ENCODE measurements around the gene OSGIN1.

DNA sequence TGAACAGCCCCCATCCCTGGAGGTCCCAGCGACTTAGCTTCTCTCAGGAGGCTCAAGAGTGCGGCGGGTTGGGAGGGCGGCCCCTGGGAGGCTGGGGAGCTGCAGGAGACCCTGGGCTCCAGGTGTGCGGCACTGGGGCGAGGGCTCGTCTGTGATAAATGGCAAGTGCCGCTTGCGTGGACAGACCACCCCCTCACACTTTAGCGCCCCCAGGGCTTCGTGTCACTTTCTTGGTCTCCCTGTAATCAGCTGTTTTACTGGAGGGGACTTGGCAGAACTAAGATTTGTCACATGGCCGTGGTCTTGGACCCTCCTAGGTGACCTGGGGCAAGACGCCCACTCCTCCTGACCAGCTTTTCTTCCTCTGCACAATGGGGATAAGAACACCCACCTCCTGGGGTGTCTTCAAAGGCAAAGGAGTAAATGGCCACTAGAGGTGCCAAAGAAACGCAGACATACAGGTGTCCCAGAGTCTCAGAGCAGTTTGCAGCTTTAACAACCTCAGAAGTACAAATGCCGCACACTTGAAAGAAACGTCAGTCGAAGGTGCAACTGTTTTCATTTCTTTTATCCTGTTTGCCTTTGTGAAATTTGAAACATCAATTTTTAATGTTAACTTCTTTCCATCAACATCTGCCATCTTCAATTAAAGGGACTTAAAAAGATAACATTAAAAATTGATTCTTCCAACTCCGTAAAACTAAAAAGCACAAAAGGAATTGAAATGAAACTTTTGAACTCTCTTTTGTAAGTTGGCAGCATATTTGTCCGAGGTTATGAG lies 946 bp downstream of the OSGIN1 start:
- TF ChIP-seq, protein P1, sequence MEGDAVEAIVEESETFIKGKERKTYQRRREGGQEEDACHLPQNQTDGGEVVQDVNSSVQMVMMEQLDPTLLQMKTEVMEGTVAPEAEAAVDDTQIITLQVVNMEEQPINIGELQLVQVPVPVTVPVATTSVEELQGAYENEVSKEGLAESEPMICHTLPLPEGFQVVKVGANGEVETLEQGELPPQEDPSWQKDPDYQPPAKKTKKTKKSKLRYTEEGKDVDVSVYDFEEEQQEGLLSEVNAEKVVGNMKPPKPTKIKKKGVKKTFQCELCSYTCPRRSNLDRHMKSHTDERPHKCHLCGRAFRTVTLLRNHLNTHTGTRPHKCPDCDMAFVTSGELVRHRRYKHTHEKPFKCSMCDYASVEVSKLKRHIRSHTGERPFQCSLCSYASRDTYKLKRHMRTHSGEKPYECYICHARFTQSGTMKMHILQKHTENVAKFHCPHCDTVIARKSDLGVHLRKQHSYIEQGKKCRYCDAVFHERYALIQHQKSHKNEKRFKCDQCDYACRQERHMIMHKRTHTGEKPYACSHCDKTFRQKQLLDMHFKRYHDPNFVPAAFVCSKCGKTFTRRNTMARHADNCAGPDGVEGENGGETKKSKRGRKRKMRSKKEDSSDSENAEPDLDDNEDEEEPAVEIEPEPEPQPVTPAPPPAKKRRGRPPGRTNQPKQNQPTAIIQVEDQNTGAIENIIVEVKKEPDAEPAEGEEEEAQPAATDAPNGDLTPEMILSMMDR (IDR thresholded peaks at IDR 0.05): peak in 3 of 7 experiments; percentile 37 to 40 (median 39)
- TF ChIP-seq EP300 (IDR thresholded peaks at IDR 0.05): no peak
- no peak for TF ChIP-seq POLR2AphosphoS5 (IDR thresholded peaks at IDR 0.05)

Measured in stomach (tissue), 4 donors.